ENCODE data around the gene GMEB2.
A peak's percentile ranks its signal among the peaks of the same experiment; 100 is the strongest.
"Not testable (repeated sequence)": the region's sequence is repeated elsewhere in the genome, so short reads cannot be mapped to it uniquely, and the experiment has no call there.

The GMEB2 gene

GRCh38 chr20:63626424-63627128 is at the start of gene GMEB2:
TSS of gene GMEB2 (minus strand) at chr20:63627101. CDS start at chr20:63619397, 7,704 bp downstream.
- peak; percentile 95 for DNase-seq (ENCODE audit: low spot score)
- TF ChIP-seq CTCF (IDR thresholded peaks at IDR 0.05; ENCODE audit: extremely low read depth, missing control alignments): no peak

DNA sequence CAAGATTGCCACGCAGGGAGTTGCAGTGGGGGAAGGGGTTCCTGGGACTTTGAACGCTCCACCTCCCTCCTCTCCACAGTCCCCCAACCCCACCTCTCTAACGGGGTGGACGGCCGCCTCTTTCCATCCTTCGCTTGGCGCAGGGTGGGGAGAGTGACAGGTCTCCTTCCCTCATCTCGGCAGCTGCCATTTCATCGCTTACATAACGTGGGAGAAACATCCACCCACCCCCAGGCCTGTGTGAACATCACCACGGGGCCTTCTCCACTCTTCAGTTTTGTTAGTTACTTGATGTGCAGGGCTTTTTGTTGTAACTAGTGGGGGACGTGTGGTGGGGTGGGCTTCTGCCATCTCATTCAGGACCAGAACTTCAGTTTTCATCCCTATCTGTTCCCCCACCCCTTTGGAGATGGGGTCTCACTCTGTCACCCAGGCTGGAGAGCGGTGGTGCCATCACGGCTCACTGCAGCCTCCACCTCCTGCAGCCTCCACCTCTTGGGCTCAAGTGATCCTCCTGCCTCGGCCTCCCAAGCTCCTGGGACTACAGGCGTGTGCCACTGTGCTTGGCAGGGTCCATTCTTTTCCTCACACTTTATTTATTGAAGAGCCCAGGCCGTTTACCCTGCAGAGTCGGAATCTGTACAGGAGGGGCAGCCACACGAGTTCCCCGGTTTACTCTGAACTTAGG is 48.9 kb upstream of the GMEB2 start:
- TF ChIP-seq CTCF (IDR thresholded peaks at IDR 0.05; ENCODE audit: extremely low read depth, missing control alignments): no peak
- DNase-seq (ENCODE audit: low spot score): no peak

DNA sequence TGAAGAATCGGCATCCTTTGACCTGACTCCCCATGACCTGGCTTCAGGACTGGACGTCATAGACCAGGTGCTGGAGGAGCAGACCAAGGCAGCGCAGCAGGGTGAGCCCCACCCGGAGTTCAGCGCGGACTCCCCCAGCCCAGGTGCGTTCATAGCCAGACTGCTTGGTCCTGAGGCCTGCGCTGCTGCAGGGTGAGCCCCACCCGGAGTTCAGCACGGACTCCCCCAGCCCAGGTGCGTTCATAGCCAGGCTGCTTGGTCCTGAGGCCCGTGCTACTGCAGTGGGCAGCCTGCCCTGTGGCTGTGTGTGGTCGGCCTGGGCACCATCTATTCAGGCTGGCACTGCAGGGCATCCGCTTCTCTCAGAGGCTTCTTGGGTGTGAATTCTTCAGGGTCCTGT is 47.0 kb upstream of the GMEB2 start:
- TF ChIP-seq CTCF (IDR thresholded peaks at IDR 0.05; ENCODE audit: extremely low read depth, missing control alignments): no peak
- no peak for DNase-seq (ENCODE audit: low spot score)

- no peak for DNase-seq (ENCODE audit: low spot score)
- TF ChIP-seq CTCF (IDR thresholded peaks at IDR 0.05; ENCODE audit: extremely low read depth, missing control alignments): no peak
Observed at GRCh38 chr20:63672666-63673065, 45.8 kb upstream of the GMEB2 start.

- DNase-seq (ENCODE audit: low spot score): not testable (repeated sequence)
Observed at GRCh38 chr20:63671695-63672094, 44.8 kb upstream of the GMEB2 start.

GRCh38 chr20:63668351-63668750 is 41.5 kb upstream of the GMEB2 start:
- TF ChIP-seq CTCF (IDR thresholded peaks at IDR 0.05; ENCODE audit: extremely low read depth, missing control alignments): no peak

GRCh38 chr20:63667858-63668257 is 41.0 kb upstream of the GMEB2 start:
- no peak for TF ChIP-seq CTCF (IDR thresholded peaks at IDR 0.05; ENCODE audit: extremely low read depth, missing control alignments)
- no peak for DNase-seq (ENCODE audit: low spot score)

More at GRCh38 chr20:63668351-63668750, 41.5 kb upstream of the GMEB2 start:
- no peak for DNase-seq (ENCODE audit: low spot score)

Measured in GM20000 (cell line).